Measurements from ENCODE around the gene CD274. TPM values are rescaled to one million over a fixed set of nuclear protein-coding genes. Genes with fewer than 3 reads are reported as not detected.
"Not testable (repeated sequence)": the region's sequence is repeated elsewhere in the genome, so short reads cannot be mapped to it uniquely, and the experiment has no call there.

CD274 gene
- total RNA-seq, 1 experiment from 2014 or later = 98.4 TPM

- DNase-seq (ENCODE audit: extremely low read depth, low read depth) = no peak
Measured at GRCh38 chr9:5493679-5494511, 43.6 kb downstream of the CD274 start.

- DNase-seq (ENCODE audit: extremely low read depth, low read depth) = not testable (repeated sequence)
Measured at GRCh38 chr9:5494765-5495164, 44.4 kb downstream of the CD274 start.

GRCh38 chr9:5499157-5499556 is 48.8 kb downstream of the CD274 start:
- no peak for DNase-seq (ENCODE audit: extremely low read depth, low read depth)

GRCh38 chr9:5499889-5500398 is 49.6 kb downstream of the CD274 start:
- no peak for DNase-seq (ENCODE audit: extremely low read depth, low read depth)

- DNase-seq (ENCODE audit: extremely low read depth, low read depth) = no peak
Measured at GRCh38 chr9:5500441-5501235, 50.3 kb downstream of the CD274 start.

- DNase-seq (ENCODE audit: extremely low read depth, low read depth) = no peak
Measured at GRCh38 chr9:5502553-5502952, 52.2 kb downstream of the CD274 start.

GRCh38 chr9:5509573-5509972 is 59.2 kb downstream of the CD274 start:
- peak; percentile 87 for DNase-seq (ENCODE audit: extremely low read depth, low read depth)

GRCh38 chr9:5510360-5510931 is 60.1 kb downstream of the CD274 start, which contains the start of gene PDCD1LG2:
PDCD1LG2 (plus strand) TSS chr9:5510531; CDS start chr9:5522547, 12,016 bp downstream.
- peak; percentile 50 for DNase-seq (ENCODE audit: extremely low read depth, low read depth)

GRCh38 chr9:5510989-5511388 is 60.6 kb downstream of the CD274 start:
- no peak for DNase-seq (ENCODE audit: extremely low read depth, low read depth)

- DNase-seq (ENCODE audit: extremely low read depth, low read depth) = no peak
Measured at GRCh38 chr9:5511476-5511875, 61.1 kb downstream of the CD274 start.

GRCh38 chr9:5511935-5512580 is 61.7 kb downstream of the CD274 start:
- DNase-seq (ENCODE audit: extremely low read depth, low read depth) = no peak

- DNase-seq (ENCODE audit: extremely low read depth, low read depth) = no peak
Measured at GRCh38 chr9:5512658-5513452, 62.5 kb downstream of the CD274 start.

GRCh38 chr9:5513966-5514616 is 63.7 kb downstream of the CD274 start:
- no peak for DNase-seq (ENCODE audit: extremely low read depth, low read depth)

GRCh38 chr9:5514617-5515260 is 64.4 kb downstream of the CD274 start:
- DNase-seq (ENCODE audit: extremely low read depth, low read depth) = no peak

GRCh38 chr9:5515261-5515650 is 64.9 kb downstream of the CD274 start:
- DNase-seq (ENCODE audit: extremely low read depth, low read depth) = no peak

- DNase-seq (ENCODE audit: extremely low read depth, low read depth) = no peak
Measured at GRCh38 chr9:5516453-5517220, 66.3 kb downstream of the CD274 start.

GRCh38 chr9:5518171-5518936 is 68.0 kb downstream of the CD274 start:
- DNase-seq (ENCODE audit: extremely low read depth, low read depth) = no peak
